ENCODE measurements around the gene CHRM2.

DNA sequence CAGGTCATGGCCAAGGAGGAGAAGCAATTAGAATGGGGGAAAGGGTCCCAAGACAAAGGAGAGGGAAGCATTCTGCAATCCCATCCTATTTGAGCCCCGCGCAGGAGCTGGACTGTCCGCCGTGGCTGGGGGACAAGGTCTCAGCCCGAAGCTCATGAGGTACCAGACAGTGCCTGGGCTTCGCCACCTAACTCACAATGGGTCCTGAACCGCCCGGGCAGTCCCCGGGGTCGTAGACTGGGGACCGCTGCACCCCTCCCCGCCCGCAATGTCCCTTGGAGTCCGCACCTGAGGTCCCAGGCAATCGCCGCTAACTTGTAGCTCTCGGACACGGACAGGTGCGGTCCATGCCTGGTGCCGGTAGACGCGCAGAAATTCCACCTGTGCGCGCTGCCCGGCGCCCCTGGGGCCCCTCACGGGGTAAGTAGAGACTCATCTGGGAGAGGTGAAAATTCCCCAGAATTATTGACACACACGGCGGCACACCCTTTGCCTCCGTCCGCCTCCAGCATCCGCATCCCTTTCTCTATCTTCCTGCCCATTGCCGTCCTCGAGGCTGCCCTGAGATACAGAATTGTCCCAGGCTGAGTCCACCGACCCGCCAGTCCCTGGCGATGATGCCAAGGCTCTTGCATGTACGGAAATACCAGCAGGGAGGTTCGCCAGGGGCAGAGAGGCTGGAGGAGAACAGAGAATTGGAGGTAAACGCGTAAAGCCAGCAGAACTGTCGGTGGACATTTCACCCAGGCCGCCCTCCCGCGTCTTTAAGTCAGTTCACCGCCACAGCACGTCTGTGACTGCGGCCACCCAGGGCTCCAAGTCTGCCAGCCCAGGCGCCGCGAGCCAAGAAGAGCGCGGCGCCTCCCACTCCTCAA, 1.8 kb downstream of the CHRM2 start:
- no peak for TF ChIP-seq POLR2A (IDR thresholded peaks at IDR 0.05)
- TF ChIP-seq POLR2AphosphoS5 (IDR thresholded peaks at IDR 0.05), result no peak
- TF ChIP-seq, protein P1, sequence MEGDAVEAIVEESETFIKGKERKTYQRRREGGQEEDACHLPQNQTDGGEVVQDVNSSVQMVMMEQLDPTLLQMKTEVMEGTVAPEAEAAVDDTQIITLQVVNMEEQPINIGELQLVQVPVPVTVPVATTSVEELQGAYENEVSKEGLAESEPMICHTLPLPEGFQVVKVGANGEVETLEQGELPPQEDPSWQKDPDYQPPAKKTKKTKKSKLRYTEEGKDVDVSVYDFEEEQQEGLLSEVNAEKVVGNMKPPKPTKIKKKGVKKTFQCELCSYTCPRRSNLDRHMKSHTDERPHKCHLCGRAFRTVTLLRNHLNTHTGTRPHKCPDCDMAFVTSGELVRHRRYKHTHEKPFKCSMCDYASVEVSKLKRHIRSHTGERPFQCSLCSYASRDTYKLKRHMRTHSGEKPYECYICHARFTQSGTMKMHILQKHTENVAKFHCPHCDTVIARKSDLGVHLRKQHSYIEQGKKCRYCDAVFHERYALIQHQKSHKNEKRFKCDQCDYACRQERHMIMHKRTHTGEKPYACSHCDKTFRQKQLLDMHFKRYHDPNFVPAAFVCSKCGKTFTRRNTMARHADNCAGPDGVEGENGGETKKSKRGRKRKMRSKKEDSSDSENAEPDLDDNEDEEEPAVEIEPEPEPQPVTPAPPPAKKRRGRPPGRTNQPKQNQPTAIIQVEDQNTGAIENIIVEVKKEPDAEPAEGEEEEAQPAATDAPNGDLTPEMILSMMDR (IDR thresholded peaks at IDR 0.05), result no peak
- TF ChIP-seq EP300 (IDR thresholded peaks at IDR 0.05), result no peak
